HG03196 (cell line): ENCODE data around the gene PROKR2.

Experiments used
- ATAC-seq: cut with Tn5 transposase; IDR thresholded peaks from one replicate; pipeline ENCODE4 v1.9.1; 2021; ENCODE audit not compliant: unreplicated experiment

PROKR2 gene

DNA sequence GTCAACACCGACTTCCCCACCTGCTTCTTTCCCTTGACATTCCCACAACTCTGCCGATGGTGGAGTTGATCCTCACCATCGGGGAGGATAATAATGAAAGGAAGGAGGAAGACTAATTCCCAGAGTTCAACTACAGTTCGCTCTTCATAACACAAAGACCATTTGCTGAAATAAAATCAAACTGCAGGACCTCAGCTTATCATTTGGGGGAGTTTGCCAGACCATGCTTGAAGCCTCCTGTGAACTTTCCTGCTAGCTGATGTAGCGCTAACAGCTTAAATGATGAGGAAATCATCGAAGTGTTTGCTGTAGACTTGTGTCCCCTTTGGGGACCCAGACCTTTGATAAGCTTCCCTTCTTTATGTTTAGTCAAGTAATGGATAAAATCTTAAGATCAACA lies 26.2 kb downstream of the PROKR2 start:
- no peak for ATAC-seq

DNA sequence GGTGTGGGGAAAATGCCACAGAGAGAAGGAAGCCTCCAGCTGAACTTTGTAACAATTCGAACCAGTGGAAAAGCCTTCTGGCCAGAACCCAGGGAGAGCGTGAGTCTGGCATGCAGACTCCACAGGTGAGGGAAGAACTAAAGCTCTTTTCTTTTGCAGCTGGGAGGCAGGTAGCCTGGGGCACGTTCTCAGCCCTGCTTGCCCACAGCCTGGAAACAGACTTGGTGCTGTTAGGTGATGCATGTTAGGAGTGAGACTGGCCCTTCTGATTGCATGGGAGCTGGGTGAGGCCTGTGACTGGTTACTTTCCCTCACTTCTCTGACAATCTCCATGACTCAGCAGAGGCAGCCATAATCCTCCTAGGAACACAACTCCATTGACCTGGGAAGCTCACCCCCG lies 34.2 kb downstream of the PROKR2 start:
- ATAC-seq: no peak

DNA sequence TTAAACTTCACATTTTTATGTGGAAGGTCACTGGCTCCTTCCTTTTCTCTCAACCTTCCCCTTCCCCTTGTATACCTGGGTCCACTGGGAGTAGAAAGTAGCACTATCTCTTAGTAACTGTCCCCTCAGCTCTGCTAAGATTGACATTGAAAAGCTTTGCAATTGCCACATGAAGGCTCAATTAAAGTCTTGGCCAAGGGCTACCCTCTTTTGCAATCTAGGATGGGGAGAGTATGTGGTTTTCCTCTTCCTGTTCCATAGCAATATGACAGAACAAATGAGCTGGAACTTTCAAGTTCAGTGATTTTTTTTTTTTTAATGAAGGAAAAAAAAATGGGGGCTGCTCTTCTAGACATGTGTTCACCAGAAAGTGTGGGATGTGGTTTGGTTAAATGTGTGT lies 37.1 kb downstream of the PROKR2 start:
- no peak for ATAC-seq

DNA sequence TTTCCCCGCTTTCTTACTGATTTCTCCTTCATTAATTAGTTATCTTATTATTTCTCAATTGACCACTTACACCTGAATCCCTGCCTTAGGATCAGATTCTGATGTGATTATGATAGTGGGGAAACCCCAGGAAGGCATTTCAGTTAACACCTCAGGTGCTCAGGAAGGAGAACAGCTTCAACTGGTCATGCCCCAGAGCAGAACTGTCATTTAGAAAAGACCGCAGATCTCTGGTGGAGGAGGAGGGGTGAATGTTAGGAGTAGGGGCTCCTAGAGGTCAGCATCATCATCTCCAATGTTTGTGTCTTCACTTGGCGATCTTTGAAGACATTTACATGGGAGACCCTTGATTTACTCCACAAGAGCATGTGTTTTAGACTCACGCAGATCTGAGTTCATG lies 44.5 kb downstream of the PROKR2 start:
- no peak for ATAC-seq

- no peak for ATAC-seq
These were observed 46.2 kb downstream of the PROKR2 start for GRCh38 chr20:5270603-5271002.

GRCh38 chr20:5268449-5268848 lies 48.3 kb downstream of the PROKR2 start:
- no peak for ATAC-seq

GRCh38 chr20:5267092-5267491 lies 49.7 kb downstream of the PROKR2 start:
- ATAC-seq: no peak
